Colonic mucosa (tissue), 4 donors: Measurements from ENCODE around the gene SMAD4. TPM values are rescaled to one million over a fixed set of nuclear protein-coding genes. Genes with fewer than 3 reads are reported as not detected.

ENCODE experiments used
- DNase-seq: peaks from one replicate; pipeline ENCODE4 v3.0.0-alpha.2; 2020
- H3K27ac ChIP-seq: fragments of 200-600 bp; one replicate; pipeline ENCODE4 v1.8.0; 2021
- H3K27me3 ChIP-seq: fragments of 200-600 bp; one replicate; pipeline ENCODE4 v1.8.0; 2021
- H3K36me3 ChIP-seq: fragments of 200-600 bp; one replicate; pipeline ENCODE4 v1.8.0; 2021
- H3K4me1 ChIP-seq: fragments of 200-600 bp; one replicate; pipeline ENCODE4 v1.8.0; 2021; ENCODE audit warnings: mild to moderate bottlenecking
- H3K4me3 ChIP-seq: fragments of 200-600 bp; one replicate; pipeline ENCODE4 v1.8.0; 2021
- H3K9ac ChIP-seq, 2 donors: one replicate each; pipeline ENCODE4 v1.7.0; 2013; ENCODE audit warnings: control low read depth in 2 of 2, low read depth in 2 of 2, low read length in 2 of 2
- H3K9me3 ChIP-seq: fragments of 200-600 bp; one replicate; pipeline ENCODE4 v1.8.0; 2021
- intact Hi-C: fragments of 100-400 bp; cut with DNase I; formaldehyde crosslinking; loops from one replicate; pipeline ENCODE4 v1.14.1; 2022
- total RNA-seq, 2 donors: library from RNA; stranded (reverse); fragmentation: NEBNext Ultra II Directional in 1 of 2; extraction: Animal tissue kit (Norgen Biotek cat#: 25700) in 1 of 2; gene quantifications; one replicate each; pipeline ENCODE4 v1.2.1, GENCODE V29; 2021
- TF ChIP-seq, protein P1 (sequence below): fragments of 200-600 bp; IDR thresholded peaks from one replicate; pipeline ENCODE4 v1.8.0; 2022; ENCODE audit warnings: antibody characterized with exemption, mild to moderate bottlenecking
- donor health status: healthy.
- donor health status: DM: no; HTN: no; CAD: no.
- donor health status: DM: no; HTN: no; CAD: no.

Gene SMAD4
- total RNA-seq, 2 donors from 2014 or later, result 74.0 to 106 TPM

GRCh38 chr18:51120809-51121596 lies 91.0 kb downstream of the SMAD4 start:
- Histone ChIP-seq H3K9ac (no peak overlapping the region), H3K27ac (no peak overlapping the region), H3K27me3 (no peaks in the 10 kb centered on the region), H3K36me3 (no peaks in the 10 kb centered on the region), H3K4me1 (no peaks in the 10 kb centered on the region), H3K4me3 (no peak overlapping the region), H3K9me3 (no peaks in the 10 kb centered on the region)
- intact Hi-C loops, result no loop called here
- TF ChIP-seq, protein P1, sequence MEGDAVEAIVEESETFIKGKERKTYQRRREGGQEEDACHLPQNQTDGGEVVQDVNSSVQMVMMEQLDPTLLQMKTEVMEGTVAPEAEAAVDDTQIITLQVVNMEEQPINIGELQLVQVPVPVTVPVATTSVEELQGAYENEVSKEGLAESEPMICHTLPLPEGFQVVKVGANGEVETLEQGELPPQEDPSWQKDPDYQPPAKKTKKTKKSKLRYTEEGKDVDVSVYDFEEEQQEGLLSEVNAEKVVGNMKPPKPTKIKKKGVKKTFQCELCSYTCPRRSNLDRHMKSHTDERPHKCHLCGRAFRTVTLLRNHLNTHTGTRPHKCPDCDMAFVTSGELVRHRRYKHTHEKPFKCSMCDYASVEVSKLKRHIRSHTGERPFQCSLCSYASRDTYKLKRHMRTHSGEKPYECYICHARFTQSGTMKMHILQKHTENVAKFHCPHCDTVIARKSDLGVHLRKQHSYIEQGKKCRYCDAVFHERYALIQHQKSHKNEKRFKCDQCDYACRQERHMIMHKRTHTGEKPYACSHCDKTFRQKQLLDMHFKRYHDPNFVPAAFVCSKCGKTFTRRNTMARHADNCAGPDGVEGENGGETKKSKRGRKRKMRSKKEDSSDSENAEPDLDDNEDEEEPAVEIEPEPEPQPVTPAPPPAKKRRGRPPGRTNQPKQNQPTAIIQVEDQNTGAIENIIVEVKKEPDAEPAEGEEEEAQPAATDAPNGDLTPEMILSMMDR, result no peak
- DNase-seq, result no peak

GRCh38 chr18:51121597-51121857 lies 91.5 kb downstream of the SMAD4 start:
- TF ChIP-seq, protein P1, result no peak
- DNase-seq, result no peak
- intact Hi-C loops, result no loop called here

DNA sequence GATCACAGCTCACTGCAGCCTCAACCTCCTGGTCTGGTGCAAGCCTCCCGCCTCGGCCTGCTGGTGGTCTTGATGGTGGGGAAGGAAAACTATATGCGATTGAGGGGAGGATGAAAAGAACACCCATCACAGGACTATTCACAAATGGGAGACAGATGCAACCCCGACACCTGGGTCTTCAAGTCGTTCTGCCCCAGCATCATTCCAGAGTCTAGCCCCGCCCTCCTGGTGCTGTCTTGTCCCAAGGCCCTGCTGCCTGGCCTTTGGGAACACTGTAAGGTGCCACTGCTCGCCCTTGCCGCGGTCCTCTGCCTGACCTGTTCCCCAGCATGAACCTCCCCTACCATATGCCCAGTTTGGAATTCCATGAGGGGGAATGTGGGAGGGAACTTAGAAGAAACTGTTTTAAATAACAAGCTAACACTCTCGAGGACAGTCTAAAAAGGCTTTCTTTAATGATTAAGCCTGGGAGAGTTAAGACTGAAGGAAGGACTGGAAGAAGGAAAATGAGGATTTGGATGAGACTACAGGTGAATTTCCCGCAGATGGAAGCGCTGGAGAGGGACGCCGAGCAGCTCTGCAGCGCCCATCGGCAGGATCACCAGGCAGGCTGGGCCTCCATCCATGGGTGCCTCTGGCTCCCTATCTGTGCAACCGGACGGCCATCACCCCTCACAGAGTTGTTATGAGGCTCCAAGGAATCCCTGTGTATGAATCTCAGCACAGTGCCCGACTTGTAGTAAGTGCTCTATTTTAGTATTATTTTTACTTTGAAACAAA lies 92.4 kb downstream of the SMAD4 start:
- Histone ChIP-seq H3K9me3 (no peaks in the 10 kb centered on the region), H3K36me3 (no peaks in the 10 kb centered on the region), H3K27me3 (no peaks in the 10 kb centered on the region), H3K9ac (no peak overlapping the region), H3K4me1 (no peaks in the 10 kb centered on the region), H3K4me3 (no peak overlapping the region), H3K27ac (no peak overlapping the region)
- no peak for DNase-seq
- TF ChIP-seq, protein P1, result no peak
- intact Hi-C loops, result no loop called here

More at GRCh38 chr18:51121597-51121857, 91.5 kb downstream of the SMAD4 start:
- Histone ChIP-seq H3K36me3 (no peaks in the 10 kb centered on the region), H3K4me1 (no peaks in the 10 kb centered on the region), H3K9ac (no peak overlapping the region), H3K9me3 (no peaks in the 10 kb centered on the region), H3K27ac (no peak overlapping the region), H3K4me3 (no peak overlapping the region), H3K27me3 (no peaks in the 10 kb centered on the region)

DNA sequence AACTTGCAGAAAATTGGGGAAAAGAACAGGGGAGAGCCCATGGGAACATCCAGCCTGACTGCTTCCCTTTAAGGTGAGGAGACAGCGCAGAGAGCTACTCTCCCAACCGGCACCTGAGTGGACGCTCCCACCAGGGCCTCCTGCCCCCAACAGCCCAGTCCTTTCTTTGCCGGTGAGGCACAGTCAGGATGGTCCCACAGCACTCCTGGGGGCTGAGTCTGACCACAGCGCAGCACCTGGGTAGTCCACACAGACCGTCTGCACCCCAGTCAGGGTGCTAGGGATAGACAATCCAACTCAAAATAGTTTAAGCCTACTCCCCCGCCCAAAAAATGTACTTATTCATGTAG lies 93.0 kb downstream of the SMAD4 start:
- no peaks in the 10 kb centered on the region for H3K4me1 ChIP-seq
- DNase-seq, result no peak
- TF ChIP-seq, protein P1, result no peak
- H3K27ac ChIP-seq, result no peak overlapping the region
- H3K36me3 ChIP-seq, result no peaks in the 10 kb centered on the region
- H3K9ac ChIP-seq, result no peak overlapping the region
- H3K27me3 ChIP-seq, result no peaks in the 10 kb centered on the region
- H3K9me3 ChIP-seq, result no peaks in the 10 kb centered on the region
- intact Hi-C loops, result no loop called here
- H3K4me3 ChIP-seq, result no peak overlapping the region

DNA sequence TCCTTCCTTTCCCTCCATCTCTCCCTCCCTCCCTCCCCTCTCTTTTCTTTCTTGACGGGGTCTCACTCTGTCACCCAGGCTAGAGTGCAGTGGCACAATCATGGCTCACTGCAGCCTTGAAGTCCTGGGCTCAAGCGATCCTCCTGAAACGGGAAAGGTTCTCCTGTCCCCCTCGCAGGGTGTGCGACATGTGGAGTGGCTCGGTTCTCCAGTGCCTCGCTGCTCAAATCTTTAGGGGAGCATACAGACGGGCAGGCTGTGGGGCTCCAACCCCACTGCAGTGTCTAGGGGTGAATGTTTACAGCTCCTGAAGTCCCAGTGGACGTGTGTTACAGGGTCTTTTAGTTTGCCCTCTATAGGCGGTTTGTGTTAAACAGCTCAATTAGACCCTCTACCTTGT lies 93.5 kb downstream of the SMAD4 start:
- H3K9ac ChIP-seq, result no peak overlapping the region
- H3K4me1 ChIP-seq, result no peaks in the 10 kb centered on the region
- H3K27ac ChIP-seq, result no peak overlapping the region
- H3K4me3 ChIP-seq, result no peak overlapping the region
- TF ChIP-seq, protein P1, result no peak
- intact Hi-C loops, result no loop called here
- H3K36me3 ChIP-seq, result no peaks in the 10 kb centered on the region
- no peaks in the 10 kb centered on the region for H3K27me3 ChIP-seq
- H3K9me3 ChIP-seq, result no peaks in the 10 kb centered on the region
- no peak for DNase-seq
